Ascending aorta (tissue), 2 donors: ENCODE results near the gene WDR62. TPM values are rescaled to one million over a fixed set of nuclear protein-coding genes. Genes with fewer than 3 reads are reported as not detected.
"Not testable (repeated sequence)": the region's sequence is repeated elsewhere in the genome, so short reads cannot be mapped to it uniquely, and the experiment has no call there.

Experiments used
- DNase-seq, 2 donors: peaks; one replicate each; pipeline ENCODE4 v3.0.0-alpha.2; 2019; ENCODE audit warnings: low spot score in 2 of 2
- H3K27ac ChIP-seq, 2 donors: fragments of 200-600 bp; sonication (generic); one replicate each; pipeline ENCODE4 v1.5.1; 2016 to 2017; ENCODE audit warnings: mild to moderate bottlenecking in 1 of 2
- H3K27me3 ChIP-seq: fragments of 200-600 bp; sonication (generic); one replicate; pipeline ENCODE4 v1.5.1; 2017
- H3K36me3 ChIP-seq, 2 donors: fragments of 200-600 bp; sonication (generic); one replicate each; pipeline ENCODE4 v1.5.1; 2016
- H3K4me1 ChIP-seq, 2 donors: fragments of 200-600 bp; sonication (generic); one replicate each; pipeline ENCODE4 v1.5.1; 2016 to 2017; ENCODE audit warnings: mild to moderate bottlenecking in 1 of 2
- H3K4me3 ChIP-seq, 2 donors: fragments of 200-600 bp; sonication (generic); one replicate each; pipeline ENCODE4 v1.5.1; 2016 to 2017; ENCODE audit warnings: mild to moderate bottlenecking in 1 of 2
- H3K9me3 ChIP-seq, 2 donors: fragments of 200-600 bp; sonication (generic); one replicate each; pipeline ENCODE4 v1.5.1; 2016
- intact Hi-C: fragments of 100-400 bp; cut with DNase I; formaldehyde crosslinking; loops from one replicate; pipeline ENCODE4 v1.15.1; 2023
- total RNA-seq: library from RNA; depleted of rRNA; stranded (reverse); fragments of >200 nt; gene quantifications from one replicate; pipeline ENCODE4 v1.1.0, GENCODE V29; 2016
- TF ChIP-seq, protein P1 (sequence below), 3 experiments: fragments of 200-600 bp in 2 of 3; fragments of 450-650 bp in 1 of 3; sonication (generic) in 2 of 3; IDR thresholded peaks; one replicate each; pipeline ENCODE4 v1.5.1; 2016 to 2019; ENCODE audit warnings: antibody characterized with exemption in 3 of 3, mild to moderate bottlenecking in 1 of 3, moderate library complexity in 1 of 3

Gene WDR62
- total RNA-seq, 1 donor from 2014 or later, result not detected

DNA sequence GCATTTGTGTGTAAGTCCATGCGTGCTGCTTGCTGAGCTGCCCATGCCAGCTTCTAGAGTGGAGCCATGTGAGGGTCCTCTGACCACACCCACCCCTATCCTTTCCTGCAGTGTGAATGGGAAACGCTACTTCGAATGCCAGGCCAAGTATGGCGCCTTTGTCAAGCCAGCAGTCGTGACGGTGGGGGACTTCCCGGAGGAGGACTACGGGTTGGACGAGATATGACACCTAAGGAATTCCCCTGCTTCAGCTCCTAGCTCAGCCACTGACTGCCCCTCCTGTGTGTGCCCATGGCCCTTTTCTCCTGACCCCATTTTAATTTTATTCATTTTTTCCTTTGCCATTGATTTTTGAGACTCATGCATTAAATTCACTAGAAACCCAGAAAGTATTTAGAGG, 70.9 kb downstream of the WDR62 start:
- DNase-seq, result no peak
- TF ChIP-seq, protein P1, sequence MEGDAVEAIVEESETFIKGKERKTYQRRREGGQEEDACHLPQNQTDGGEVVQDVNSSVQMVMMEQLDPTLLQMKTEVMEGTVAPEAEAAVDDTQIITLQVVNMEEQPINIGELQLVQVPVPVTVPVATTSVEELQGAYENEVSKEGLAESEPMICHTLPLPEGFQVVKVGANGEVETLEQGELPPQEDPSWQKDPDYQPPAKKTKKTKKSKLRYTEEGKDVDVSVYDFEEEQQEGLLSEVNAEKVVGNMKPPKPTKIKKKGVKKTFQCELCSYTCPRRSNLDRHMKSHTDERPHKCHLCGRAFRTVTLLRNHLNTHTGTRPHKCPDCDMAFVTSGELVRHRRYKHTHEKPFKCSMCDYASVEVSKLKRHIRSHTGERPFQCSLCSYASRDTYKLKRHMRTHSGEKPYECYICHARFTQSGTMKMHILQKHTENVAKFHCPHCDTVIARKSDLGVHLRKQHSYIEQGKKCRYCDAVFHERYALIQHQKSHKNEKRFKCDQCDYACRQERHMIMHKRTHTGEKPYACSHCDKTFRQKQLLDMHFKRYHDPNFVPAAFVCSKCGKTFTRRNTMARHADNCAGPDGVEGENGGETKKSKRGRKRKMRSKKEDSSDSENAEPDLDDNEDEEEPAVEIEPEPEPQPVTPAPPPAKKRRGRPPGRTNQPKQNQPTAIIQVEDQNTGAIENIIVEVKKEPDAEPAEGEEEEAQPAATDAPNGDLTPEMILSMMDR (IDR thresholded peaks at IDR 0.05), result no peak
- H3K27me3 ChIP-seq, result no peaks in the 10 kb centered on the region

DNA sequence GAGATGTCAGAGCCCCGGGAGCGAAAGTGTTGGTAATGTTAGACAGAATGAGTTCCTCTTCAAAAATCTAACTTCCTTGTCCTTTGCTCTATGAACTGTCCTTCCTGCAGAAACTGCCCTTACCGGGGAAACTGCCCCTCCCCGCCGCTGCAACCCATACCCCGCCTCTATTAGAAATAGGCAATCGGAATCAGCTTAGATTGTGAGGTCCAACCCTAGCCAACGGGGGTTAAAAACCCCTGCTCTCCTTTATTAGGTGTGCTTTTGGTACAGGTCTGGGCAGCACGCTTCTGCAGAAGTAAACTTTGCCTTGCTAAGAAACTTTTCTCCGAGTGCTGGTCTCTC, 73.7 kb downstream of the WDR62 start:
- Histone ChIP-seq H3K36me3 (peaks cover 24 to 26% of the 10 kb centered on the region in 2 donors), H3K27ac (peak overlapping the region; percentile 83 to 92), H3K4me1 (peaks cover 0 to 13% of the 10 kb centered on the region in 2 donors), H3K27me3 (no peaks in the 10 kb centered on the region), H3K4me3 (peak overlapping the region; percentile 57 to 63), H3K9me3 (no peaks in the 10 kb centered on the region)
- intact Hi-C loops, result loop anchor here (1.0 to 10.0 kb wide), 3 partner anchors 11 to 786 kb away; partner anchors contain the start of genes TBCB, ZNF568 and ZNF829
- TF ChIP-seq, protein P1 (IDR thresholded peaks at IDR 0.05), result no peak
- no peak for DNase-seq

More for the DNA sequence above, 70.9 kb downstream of the WDR62 start:
- intact Hi-C loops, result loop anchor here (10.0 kb wide), 1 partner anchor 789 kb away; the partner anchor contains the start of genes ZNF568 and ZNF829
- Histone ChIP-seq H3K4me1 (peaks cover 0 to 13% of the 10 kb centered on the region in 2 donors), H3K27ac (no peak overlapping the region), H3K36me3 (peaks cover 46 to 50% of the 10 kb centered on the region in 2 donors), H3K9me3 (no peaks in the 10 kb centered on the region), H3K4me3 (no peak overlapping the region)

DNA sequence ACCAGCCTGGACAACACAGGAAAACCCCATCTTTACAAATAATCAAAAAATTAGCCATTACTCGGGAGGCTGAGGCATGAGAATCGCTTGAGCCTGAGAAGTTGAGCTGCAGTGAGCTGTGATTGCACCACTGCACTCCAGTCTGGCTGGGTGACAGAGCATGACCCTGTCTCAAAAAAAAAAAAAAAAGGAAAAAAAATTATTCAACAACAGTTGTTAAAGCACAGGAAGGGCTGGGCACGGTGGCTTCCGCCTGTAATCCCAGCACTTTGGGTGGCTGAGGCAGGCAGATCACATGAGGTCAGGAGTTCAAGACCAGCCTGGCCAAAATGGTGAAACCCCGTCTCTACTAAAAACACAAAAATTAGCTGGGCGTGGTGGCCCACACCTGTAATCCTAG, 76.5 kb downstream of the WDR62 start:
- H3K36me3 ChIP-seq, intact Hi-C loops: not testable (repeated sequence)

DNA sequence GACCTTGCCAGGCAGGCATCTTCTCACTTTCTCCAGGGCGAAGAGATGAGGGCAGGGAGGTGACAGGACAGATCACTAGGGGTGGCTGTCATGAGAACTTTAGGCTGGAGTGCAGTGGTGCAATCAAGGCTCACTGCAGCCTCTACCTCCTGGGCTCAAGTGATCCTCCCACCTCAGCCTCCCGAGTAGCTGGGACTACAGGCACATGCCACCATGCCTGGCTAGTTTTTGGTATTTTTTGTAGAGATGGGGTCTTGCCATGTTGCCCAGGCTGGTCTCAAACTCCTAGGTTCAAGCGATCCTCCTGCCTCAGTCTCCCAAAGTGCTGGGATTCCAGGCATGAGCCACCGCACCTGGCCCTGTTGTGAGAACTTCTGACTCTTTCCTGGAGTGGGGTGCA, 80.2 kb downstream of the WDR62 start:
- Histone ChIP-seq H3K27ac (peak overlapping the region in 1 of 2 donors; percentile 83), H3K4me1 (peaks cover 0 to 13% of the 10 kb centered on the region in 2 donors)

More for the DNA sequence above, 76.5 kb downstream of the WDR62 start:
- not testable (repeated sequence) for H3K27ac ChIP-seq, DNase-seq, H3K9me3 ChIP-seq, H3K4me3 ChIP-seq, H3K27me3 ChIP-seq
- H3K4me1 ChIP-seq, result peaks cover 0 to 15% of the 10 kb centered on the region in 2 donors

DNA sequence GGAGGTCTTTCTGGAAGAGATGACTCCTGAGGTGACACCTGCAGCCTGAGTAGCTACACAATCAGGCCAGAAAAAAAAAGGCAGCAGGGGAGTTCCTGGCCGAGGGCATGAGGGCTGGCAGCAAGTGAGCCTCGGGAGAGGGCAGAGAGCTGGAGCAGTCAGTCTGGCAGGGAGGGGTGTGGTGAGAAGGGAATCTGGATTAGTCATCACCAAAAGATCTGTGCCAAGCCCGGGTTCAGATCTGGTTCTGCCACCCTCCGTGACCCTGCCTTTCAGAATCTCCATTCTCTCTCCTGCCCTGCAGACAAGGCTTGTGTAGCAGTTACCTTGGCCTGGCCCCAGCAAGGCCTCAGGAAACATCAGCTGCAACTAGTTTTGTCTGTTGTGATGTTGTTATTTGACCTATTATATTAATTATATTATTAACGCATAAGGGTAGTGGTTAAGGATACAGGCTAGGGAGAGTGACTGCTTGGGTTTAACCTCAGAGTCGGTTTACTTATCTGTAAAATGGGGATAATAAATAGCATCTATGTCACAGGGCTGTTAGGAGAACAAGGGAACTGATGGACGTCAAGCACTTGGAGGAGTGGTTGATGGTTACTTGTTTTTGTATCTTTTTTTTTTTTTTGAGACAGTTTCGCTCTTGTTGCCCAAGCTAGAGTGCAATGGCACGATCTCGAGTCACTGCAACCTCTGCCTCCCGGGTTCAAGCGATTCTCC, 82.4 kb downstream of the WDR62 start:
- H3K4me1 ChIP-seq, result peaks cover 6 to 19% of the 10 kb centered on the region in 2 donors
- TF ChIP-seq, protein P1 (IDR thresholded peaks at IDR 0.05), result no peak
- peak overlapping the region; percentile 76 to 83 for H3K27ac ChIP-seq
- intact Hi-C loops, result no loop called here
- H3K9me3 ChIP-seq, result no peaks in the 10 kb centered on the region
- H3K36me3 ChIP-seq, result peaks cover 3 to 5% of the 10 kb centered on the region in 2 donors
- peak; percentile 33 to 84 for DNase-seq
- peak overlapping the region in 1 of 2 donors; percentile 33 for H3K4me3 ChIP-seq
- H3K27me3 ChIP-seq, result no peaks in the 10 kb centered on the region

More for the DNA sequence above, 80.2 kb downstream of the WDR62 start:
- DNase-seq, H3K4me3 ChIP-seq, H3K27me3 ChIP-seq, intact Hi-C loops, H3K36me3 ChIP-seq, H3K9me3 ChIP-seq: not testable (repeated sequence)

DNA sequence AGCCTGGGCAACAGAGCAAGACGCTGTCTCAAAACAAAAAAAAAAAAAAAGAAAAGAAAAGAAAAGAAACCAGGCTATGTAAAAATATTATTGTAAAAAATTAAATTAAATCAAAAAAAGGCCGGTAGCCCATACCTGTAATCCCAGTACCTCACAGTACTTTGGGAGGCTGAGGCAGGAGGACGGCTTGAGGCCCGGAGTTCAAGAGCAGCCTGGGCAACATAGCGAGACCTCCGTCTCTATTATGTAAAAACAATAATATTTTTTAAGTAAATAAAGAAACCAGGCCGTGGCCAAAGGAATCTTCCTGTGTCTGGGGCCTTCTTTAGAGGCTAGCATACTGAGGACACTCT, 84.4 kb downstream of the WDR62 start:
- H3K4me1 ChIP-seq, result peaks cover 6 to 19% of the 10 kb centered on the region in 2 donors
- peak overlapping the region; percentile 80 to 82 for H3K4me3 ChIP-seq
- peaks cover 21 to 22% of the 10 kb centered on the region in 2 donors for H3K36me3 ChIP-seq
- intact Hi-C loops, result loop anchor here (1.0 kb wide), 1 partner anchor 11 kb away; no protein-coding TSS in a partner anchor
- H3K27me3 ChIP-seq, result no peaks in the 10 kb centered on the region
- H3K9me3 ChIP-seq, result no peaks in the 10 kb centered on the region
- TF ChIP-seq, protein P1 (IDR thresholded peaks at IDR 0.05), result no peak
- DNase-seq, result no peak
- peak overlapping the region; percentile 96 to 97 for H3K27ac ChIP-seq
